Activated CD4-positive, alpha-beta T cell treated with anti-CD3 and anti-CD28 coated beads, Interleukin-10, Interleukin-2, amounts not matched to agents 100 ng/mL and 50 ng/mL, durations not matched to agents 16 hours and 8 hours (primary cell): ENCODE results near the gene SIRPB2.

Experiments used
- DNase-seq: peaks from one replicate; pipeline ENCODE4 v3.0.0-alpha.2; 2020

SIRPB2 gene

DNA sequence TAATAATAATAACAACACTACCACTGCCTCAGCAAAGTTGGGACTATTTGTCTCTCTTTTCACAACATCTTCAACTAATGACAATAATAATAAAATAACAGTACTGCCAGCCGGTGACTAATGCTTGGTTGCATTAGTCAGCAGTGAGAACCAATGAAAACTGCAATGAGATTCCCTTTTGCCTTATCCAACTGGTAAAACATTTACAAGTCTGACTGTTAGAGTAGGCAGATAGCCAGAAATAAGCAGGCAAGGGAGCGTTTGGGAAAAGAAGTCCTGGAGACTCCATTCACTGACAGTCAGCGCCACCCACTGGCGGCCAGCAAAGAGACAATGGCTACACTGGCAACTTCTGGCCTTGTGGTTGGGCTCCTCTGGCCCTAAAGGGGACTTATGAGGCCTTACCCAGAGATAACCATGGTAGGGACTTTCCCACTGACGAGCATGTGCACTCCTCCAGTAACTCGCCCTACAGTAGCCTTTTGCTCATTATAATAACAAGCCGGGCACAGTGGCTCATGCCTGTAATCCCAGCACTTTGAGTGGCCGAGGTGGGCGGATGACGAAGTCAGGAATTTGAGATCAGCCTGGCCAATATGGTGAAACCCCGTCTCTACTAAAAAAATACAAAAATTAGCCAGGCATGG is 21.2 kb downstream of the SIRPB2 start:
- peak; percentile 49 for DNase-seq

DNA sequence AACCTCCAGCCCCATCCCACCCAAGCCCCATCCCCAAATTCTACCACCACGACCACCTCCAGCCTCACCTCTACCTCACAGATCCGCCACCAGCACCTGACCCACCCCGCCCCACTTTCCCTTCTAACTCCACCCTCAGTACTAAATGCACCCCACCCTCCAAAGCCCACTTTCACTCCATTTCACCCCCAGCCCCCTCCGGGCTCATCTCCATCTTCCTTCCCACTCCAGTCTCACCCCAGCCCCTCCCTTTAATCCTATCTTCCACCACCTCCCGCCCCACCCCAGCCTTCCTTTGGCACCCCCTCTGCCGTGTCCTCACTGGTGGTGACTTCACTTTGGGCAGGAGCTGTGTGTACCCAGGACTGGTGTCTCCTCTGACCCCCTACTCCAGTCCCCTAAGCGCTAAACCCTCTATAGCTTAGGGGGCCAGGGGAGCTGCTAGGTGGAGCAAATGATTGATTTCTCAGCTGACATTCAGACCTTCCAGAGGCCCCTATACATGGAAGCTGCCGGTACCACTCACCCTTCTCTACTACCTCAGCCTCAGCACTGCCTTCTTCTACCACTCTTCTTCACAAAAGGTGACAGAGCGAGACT is 21.8 kb downstream of the SIRPB2 start:
- no peak for DNase-seq

DNA sequence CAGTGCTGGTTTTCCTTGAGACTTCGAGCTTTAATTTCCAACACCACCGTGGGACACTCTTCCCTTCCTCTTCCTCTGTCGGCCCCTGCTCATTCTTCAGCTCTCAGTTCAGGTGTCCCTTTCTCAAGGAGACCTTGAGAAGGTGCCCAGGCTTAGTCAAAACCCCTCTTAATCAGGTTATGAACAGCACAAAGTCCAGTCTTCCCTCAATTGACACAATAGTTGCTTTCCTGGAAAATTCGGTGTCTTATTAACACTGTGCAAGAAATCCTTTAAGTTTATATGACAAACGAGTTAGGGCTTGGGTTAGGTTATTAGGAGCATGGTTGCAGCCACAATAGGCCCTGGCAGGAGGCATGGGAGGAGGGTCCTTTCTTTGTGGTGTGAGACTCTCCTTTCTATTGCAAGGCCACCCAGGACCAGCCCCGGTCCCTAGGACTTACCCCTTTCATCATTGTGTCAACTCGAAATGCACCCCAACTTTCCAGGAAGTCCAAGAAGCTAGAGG is 23.0 kb downstream of the SIRPB2 start:
- no peak for DNase-seq

DNA sequence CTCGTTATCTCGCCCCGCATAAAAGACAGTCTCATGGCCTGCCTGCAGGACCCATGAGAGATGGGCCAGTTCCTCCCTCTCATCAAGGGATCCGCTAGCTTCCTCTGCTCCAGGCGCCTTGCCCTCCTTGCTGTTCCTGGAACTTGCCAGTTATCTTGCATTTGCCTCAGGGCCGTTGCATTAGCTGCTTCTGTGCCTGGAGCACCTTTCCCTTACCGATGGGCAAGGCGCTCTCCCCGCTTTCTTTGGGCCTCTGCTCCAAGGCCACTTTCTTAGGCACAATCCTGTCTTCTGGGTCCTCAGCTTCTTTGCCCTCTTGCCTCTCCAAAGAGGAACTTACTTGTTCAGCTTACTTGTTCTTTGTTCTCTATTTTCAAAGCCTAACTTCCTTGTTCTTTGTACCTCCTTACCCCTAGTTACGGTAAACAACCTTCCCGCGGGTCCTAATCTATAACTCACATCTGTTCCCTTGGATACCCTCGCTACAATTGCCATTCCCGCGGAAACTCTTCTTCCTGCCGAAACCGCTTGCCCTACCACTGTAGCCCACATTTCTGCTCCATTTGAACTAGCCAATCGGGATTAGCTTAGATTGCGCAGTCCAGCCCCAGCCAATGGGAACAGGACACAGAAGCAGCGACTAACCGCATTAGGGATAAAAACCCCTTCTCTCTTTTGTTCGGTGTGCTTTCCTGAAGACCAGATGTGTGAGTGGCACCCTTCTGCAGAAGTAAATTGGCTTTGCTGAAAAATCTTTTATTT is 23.7 kb downstream of the SIRPB2 start:
- DNase-seq = no peak

DNA sequence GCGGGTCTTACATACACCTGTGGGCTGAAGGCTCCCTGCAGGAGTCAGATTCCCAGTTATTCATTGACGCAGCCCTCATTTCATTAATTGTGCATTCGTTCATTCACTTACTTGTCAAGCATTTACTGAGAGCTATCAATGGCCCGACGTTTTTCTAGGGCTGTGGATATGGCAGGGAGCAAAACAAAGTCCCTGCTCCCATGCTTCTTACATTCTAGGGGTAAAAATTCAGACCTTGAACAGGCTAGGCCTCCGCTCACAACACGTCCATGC is 24.2 kb downstream of the SIRPB2 start:
- DNase-seq = no peak

DNA sequence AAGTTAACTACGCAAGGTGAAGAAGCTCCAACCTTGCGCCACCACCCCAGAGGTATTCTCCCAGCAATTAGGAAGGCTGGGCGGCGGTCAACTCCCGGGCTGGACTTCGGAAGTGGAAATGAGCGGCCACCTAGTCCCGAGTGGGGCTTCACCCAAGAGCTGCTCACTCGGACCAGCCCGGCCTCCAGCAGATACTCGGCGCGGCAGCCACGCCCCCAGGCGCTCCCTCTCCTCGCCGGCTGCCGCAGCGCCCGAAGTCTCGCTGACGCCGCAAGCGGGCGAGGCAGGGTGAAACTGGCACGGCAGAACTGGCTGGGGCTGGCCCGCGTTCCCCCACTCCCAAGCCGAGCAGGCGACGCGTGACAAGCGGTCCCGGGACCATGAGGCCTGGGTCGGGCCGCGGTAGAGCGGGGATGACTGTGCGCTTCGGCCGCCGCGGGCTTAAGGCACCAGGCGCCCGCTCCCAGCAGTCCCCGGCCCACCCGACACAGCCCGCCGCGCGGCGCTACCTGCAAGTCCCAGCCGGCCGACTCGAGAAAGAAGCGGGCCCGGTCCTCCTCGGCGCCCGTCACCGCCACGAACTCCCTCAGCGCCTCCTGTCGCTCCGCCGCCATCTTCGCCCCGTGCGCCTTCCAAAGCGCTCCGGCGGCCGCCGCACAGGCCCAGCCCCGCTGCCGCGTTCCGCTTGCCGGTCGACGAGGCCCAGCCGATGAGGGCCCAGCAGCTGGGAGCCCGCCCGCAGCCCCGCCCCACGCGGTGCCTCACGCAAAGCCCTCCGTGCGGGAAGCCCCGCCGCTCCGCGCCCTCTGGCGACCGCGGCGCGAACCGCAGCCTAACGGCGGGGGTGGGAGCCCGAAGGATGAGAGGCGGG is 24.8 kb downstream of the SIRPB2 start, which contains the start of gene NSFL1C:
TSS of gene NSFL1C (minus strand) at position 639 of the 871 bp plus-strand sequence. CDS start at position 614, 25 bp downstream.
- DNase-seq = peak; percentile 97

DNA sequence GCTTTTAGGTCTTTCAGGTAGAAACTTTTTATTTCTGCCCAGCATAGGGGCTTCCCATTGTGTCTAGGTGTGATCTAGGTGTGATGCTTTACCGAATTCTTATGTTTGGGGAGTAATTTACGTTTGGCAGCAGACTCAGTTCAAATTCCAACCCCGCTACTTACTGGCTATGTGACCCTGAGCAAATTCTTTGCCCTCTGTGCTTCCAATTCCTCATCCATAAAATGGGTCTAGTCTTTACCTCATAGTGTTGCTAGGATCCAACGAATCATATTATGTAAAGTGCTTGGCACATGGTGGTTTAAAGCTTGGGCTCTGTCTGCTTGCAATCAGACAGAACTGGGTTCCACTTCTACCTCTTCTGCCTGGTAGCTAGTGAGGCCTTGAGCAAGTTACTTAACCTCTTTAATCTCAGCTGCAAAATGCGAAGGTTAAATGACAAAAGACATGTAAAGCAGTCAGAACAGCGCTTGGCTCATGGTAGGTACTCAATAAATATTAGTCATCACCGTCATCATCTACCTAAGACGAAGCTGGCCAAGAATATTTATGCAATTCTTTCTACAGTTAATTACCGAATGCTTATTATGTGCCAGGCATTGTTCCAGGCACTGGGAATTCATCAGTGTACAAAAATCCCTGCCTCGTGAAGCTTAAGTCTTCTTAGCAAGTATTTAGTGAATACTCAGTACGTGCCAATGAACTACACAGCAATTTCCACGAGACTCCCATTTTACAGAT is 25.6 kb downstream of the SIRPB2 start:
- DNase-seq = no peak

DNA sequence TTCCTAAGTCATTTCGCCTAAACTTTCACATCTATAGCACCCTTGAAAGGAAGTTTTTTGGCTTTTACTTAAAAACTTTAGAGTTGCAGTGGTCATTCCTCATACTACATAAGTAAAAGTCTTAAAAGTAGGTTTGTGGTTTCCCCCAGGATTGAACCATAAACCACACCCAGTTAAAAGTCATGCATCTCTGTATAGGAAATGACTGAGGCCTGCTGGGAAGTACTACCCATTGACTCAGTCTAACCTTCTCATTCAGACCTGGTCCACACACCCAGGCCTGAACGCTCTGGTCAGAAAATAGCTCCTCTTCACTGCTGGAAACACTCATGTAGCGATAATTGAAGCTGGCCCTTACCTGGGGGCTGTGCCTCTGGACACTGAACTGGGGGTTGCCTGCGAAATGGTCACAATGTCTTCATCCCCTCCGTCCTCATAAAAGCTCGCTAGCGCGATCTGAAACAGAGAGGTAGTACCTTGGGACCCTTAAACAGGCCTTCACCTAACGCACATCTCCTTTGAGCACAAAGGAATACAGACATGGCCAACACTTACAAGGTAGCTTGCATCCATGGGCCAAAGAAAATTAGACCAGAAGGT is 27.1 kb downstream of the SIRPB2 start:
- peak; percentile 46 for DNase-seq

DNA sequence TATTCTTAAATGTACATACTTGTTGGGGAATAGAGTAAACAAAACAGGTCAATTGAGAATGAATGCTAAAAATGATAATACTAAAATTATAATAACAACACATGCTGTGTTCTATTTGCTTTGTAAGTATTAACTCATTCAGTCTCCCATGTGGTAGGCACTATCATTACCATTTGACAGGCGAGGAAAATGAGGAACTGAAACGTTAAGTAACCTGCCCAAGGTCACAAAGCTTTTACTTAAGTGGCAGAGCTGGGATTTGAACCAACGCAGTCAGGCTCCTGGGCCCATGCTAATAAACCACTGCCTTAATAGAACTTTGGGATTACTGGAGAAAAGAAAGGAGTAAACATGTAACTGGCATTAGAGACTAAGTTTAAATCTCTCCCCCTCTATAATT is 28.4 kb downstream of the SIRPB2 start:
- no peak for DNase-seq

DNA sequence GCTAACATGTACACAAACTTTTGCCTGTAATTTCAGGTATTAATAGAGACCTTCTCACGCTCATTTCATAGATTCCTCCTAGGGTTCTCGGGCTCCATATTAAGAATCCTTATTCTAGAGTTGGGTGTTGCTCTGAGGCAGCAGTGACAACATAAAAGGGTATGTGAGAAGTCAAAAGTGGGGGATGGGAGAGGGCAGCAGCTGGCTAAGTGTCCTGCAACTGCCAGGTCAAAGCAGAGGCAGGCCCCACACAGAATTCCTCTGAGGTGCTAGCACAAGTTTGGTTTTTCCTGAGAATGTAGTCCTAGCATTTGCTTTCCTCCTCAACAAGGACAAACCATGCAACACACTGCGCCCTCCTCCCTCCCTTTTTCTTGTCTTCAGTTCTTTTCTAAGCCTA is 29.2 kb downstream of the SIRPB2 start:
- DNase-seq = no peak

DNA sequence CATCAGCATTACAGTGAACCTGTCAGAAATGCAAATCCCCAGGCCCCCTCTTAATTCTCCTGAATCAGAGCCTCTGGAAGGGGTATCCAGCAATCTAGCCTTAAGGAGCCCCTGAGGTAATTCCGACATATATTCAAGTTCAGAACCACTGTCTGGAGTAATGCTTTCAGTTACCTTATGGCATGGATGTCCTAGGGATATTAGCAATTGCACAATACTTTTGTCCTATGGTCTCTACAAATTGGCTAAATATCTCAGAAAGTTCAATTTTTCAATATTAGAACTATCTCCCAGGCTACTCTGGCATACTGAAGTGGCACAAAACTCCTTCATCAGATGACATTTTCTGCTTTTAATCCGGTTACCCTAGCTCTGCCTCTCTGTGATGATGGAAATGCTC is 30.9 kb downstream of the SIRPB2 start:
- no peak for DNase-seq

DNA sequence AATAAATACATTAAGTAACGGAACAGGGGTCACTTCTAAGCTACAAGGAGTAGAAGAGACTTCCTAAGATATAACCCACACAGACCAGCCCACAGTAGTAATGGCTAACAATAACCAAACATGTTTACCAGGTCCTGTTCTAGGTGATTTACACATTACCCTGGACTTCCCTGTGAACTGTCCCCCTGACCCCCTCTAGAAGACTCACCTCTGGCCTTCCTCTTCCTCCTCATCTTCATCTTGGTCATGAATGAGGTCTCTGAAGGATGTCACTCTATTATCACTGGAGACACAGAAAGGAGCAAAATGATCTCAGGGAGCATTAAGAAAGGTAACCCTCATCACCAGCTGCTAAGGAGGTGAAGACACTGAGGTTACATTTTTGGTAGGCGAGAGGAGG is 33.2 kb downstream of the SIRPB2 start:
- no peak for DNase-seq

DNA sequence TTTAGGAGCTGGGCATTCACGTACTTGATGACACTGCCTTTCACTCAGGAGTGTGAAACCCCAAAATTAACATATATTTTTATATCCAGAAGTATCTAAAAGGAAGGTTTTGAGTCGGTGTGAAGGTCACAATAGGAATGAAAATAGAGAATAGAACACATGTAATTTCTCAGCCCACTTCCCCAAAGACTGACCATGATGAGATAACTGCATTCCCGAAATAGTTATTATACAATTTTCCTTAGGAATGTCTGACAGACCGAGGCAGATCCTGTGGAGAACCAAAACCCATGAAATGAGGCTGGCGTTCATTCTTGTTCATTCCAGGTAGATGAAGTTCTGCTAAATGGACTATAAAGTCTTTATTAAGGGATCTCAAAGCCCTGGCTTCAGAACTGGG is 34.9 kb downstream of the SIRPB2 start:
- no peak for DNase-seq

DNA sequence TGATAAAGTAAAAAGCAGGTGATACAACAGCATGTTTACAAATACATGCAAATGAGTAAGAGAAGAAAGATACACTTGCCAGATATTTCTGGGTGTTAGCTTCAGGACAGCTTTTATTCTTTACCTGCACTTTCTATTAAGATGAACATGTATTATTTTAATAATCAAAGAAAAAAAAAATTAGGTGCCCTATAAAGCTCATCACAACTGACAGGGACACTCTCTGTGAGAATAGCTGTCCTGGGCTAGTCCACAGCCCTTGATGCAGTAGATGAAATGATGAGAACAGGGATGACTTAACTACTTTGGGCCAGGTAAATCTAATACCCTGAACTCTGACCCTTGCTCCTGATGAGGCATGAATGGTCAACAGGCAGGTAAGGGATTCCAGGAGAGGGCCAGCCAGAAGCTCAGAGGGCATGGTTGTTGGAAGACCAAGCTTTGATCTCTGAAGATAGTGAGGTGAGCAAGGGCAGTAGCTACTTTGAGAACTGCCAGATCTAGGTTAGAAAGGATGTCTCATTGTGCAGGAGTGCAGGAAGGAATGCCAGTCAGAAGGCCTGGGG is 40.2 kb downstream of the SIRPB2 start:
- no peak for DNase-seq

DNA sequence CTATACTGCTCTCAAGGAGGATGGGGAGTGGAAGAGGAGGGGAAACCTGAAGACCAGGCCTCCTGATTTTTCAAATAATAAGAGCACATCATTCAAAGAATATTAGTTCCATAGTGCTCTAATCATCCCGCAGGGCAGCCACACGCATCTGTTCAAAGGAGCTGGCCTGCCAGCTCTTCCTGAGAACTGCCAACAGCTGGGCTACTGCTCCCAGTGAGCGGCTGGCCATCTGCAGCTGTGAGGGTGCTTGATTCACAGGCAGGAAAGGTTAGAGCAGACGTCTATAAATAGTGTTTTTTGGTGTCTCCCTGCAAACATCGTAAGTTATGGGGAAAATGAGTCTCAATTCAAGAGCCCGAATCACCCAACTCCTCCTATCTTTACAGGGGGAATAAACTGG is 41.9 kb downstream of the SIRPB2 start:
- no peak for DNase-seq

DNA sequence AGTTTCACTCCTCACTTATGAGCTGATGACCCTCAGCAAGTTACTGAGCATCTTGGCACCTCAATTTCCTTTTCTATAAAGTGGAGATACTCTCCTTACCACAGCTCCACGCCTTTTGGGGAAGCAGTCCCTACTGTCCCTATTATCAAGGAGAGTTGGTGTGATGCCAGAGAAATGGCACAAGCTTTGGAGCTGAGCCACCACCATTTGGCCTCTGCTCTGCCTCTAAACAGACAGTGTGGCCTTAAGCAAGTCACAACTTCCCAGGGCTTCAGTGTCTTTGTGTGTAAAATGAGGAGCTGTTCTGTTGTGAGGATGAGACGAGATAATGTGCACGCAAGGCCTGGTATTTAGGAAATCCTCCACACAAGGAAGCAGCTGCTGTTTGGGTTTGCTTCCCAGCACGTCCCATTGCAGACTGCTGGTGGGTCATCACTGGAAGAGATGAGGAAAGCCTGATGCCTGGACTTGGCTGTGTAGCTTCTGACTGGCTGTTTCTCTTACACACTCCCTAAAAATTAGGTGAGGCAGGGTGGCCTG is 43.1 kb downstream of the SIRPB2 start:
- no peak for DNase-seq

DNA sequence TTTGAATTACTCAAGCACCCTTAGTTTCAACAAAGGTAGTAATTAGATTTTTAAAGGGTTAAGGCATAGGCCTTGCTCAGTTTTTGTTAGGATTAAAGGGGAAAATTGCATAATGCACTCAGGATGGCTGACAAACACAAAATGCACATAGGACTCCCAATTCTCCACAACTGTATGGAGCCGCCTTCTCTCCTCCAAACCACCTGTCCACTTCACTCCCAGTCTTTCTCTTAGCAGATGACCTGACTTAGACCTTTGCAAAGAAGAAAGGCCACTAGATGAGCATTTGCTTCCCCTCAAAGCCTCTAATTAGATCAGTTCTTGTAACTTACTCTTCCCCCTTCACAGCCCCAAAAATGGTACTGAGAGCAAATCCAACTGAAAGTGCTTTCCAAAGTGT is 44.7 kb downstream of the SIRPB2 start:
- no peak for DNase-seq

DNA sequence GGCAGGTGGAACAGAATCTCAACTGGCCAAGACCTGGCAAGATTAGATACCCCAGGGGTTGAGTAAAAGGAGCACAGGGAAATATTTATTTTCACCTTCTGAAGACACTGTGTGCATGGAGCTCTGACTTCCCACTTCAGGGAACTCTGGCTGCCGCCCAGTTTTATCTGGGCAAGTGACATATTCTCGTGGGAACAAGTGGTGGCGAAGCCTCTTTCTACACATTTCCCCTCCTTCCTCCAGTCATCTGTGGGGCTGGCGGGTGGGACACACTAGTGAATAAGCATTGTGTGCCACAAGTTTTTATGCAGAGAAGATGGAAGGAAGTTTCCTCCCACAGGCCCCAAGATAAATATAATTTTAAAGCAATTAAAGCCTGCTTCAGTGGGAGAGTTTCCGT is 48.1 kb downstream of the SIRPB2 start:
- no peak for DNase-seq

DNA sequence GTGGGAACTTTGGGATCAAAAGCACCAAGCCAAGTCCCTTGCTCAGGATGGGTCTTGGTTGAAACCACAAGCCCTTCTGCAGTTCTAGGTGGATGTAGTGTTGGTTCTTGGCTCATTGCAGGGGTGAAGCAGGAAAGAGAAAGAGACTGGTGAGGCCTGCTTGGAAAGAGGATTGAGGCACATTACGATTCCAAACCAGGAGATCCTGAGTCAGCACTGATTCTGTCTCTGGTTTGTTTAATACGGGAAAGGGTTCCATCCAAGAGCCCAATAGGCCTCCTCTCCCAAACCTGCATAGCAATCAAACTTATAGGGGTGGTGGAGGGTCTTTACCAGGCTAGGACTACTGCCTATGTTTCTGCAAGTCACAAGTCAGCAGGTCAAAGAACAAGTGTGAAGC is 48.9 kb downstream of the SIRPB2 start:
- DNase-seq = no peak

DNA sequence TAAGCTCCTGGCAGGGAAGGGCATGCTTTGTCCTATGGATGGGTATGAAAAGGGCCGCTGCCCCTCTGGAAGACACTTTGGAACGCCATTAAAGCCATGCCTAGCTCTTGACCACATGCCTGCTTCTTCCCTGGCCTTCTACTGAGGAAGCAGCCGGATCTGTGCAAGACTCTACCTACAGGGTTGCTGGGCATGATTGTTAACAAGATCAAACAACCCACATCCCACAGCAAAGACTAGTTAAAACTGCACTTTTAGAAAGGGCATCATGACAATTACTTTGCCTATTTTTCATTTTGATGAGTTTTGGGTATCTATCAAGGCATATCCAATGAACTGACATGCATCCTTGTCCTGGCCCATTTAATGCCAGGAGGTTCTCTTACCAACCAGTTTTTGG is 50.1 kb downstream of the SIRPB2 start:
- DNase-seq = no peak

DNA sequence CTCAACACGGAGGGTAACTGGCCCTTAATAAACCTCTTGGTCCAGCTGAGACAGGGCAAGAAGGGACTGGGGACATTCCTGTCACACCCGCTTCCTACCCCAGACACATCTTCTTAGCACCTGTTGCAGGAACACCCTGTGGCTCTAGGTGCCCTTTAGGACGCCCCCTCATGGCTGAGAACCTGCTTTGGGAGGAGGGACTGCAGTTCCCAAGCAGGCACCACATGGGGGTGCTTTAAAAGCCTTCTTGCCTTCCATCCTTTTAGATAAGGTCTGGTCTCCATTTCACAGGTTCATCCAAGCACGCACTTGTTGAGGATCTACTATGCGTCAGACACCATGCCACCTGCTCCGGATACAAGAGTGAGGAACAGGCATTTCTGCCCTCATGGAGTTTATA is 51.2 kb downstream of the SIRPB2 start:
- DNase-seq = peak; percentile 38

DNA sequence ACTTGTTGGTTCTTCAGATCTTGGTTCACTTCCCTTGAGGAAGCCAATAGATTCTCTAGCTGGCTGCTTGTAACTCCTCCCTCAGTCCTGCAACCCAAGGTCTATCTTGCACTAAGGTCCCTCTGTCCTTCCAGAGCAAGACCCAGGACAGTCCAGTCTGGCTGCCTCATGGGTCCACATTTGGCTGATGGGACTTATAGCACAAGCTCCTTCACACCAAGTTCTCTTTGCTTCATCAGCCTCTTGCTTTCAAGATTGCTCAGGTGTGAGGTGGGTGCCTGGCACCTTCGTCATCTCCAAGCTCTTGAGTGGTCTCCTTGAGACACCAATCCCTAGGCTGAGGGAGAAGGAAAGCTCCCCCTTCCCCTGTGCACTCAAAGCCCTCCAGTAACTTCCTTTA is 52.9 kb downstream of the SIRPB2 start:
- DNase-seq = no peak
